Aorta (tissue), 5 donors: ENCODE measurements around the gene SLC9C2. TPM values are rescaled to one million over a fixed set of nuclear protein-coding genes. Genes with fewer than 3 reads are reported as not detected.
"Not testable (repeated sequence)": the region's sequence is repeated elsewhere in the genome, so short reads cannot be mapped to it uniquely, and the experiment has no call there.

ENCODE experiments used
- ATAC-seq: fragments of 200-7000 bp; cut with Tn5 transposase; one replicate; pipeline ENCODE4 v1.9.1; 2022; ENCODE audit warnings: moderate library complexity; ENCODE audit not compliant: low FRiP score
- DNase-seq, 2 donors: peaks; one replicate each; pipeline ENCODE4 v3.0.0-alpha.2; 2020
- H3K27ac ChIP-seq, 2 donors: one replicate each; pipeline ENCODE4 v1.5.1; 2013; ENCODE audit warnings: low read length in 2 of 2, mild to moderate bottlenecking in 2 of 2, moderate library complexity in 2 of 2, control low read depth in 1 of 2, inconsistent platforms in 1 of 2, low read depth in 1 of 2
- H3K27me3 ChIP-seq, 2 donors: one replicate each; pipeline ENCODE4 v1.6.1; 2013; ENCODE audit warnings: control low read depth in 1 of 2, low read length in 1 of 2, mild to moderate bottlenecking in 1 of 2, moderate library complexity in 1 of 2; ENCODE audit not compliant: insufficient read depth in 2 of 2, control insufficient read depth in 1 of 2
- H3K36me3 ChIP-seq, 2 donors: one replicate each; pipeline ENCODE4 v1.6.1; 2013; ENCODE audit warnings: control low read depth in 1 of 2, low read length in 1 of 2, mild to moderate bottlenecking in 1 of 2; ENCODE audit not compliant: insufficient read depth in 2 of 2, control insufficient read depth in 1 of 2
- H3K4me1 ChIP-seq, 2 donors: one replicate each; pipeline ENCODE4 v1.6.1; 2013; ENCODE audit warnings: low read length in 2 of 2, control low read depth in 1 of 2, mild to moderate bottlenecking in 1 of 2, moderate library complexity in 1 of 2; ENCODE audit not compliant: insufficient read depth in 2 of 2, control insufficient read depth in 1 of 2
- H3K4me3 ChIP-seq, 2 donors: one replicate each; pipeline ENCODE4 v1.5.1; 2013; ENCODE audit warnings: low read length in 2 of 2, control low read depth in 1 of 2, mild to moderate bottlenecking in 1 of 2
- H3K9me3 ChIP-seq: one replicate; pipeline ENCODE4 v1.6.1; 2013; ENCODE audit warnings: mild to moderate bottlenecking, low read length; ENCODE audit not compliant: control insufficient read depth
- whole genome bisulfite sequencing, 2 donors: extraction: QIAGEN DNeasy Blood & Tissue Kit; methylation state at CpG; one replicate each; pipeline ENCODE4 v1.1.7; 2013; 5-methylcytosine and 5-hydroxymethylcytosine counted together
- intact Hi-C, 2 donors: fragments of 100-400 bp; cut with DNase I; formaldehyde crosslinking; loops; one replicate each; pipeline versions ENCODE4 v1.14.2 to v1.15.0; 2022
- polyA plus RNA-seq, 2 donors: library from polyadenylated mRNA; stranded (reverse); fragments of 200-250 nt; gene quantifications; one replicate each; pipeline ENCODE4 v1.2.3, GENCODE V29; 2013
- total RNA-seq, 2 donors: library from RNA; stranded (reverse); fragmentation: NEBNext Ultra II Directional; extraction: Animal tissue kit (Norgen Biotek cat#: 25700); gene quantifications; one replicate each; pipeline ENCODE4 v1.2.1, GENCODE V29; 2021
- donor health status: healthy with polysubstance abuse.
- donor health status: Bipolar disorder and iron deficiency.
- donor health status: DM: no; HTN: no; CAD: no.
- donor health status: DM: no; HTN: no; CAD: no.
- donor health status: DM: yes; HTN: yes; CAD: no.

The SLC9C2 gene
- total and polyA plus RNA-seq, 4 donors, result not detected

- ATAC-seq, result no peak
- no peaks in the 10 kb centered on the region for H3K4me1 ChIP-seq
Measured at GRCh38 chr1:173628888-173629287, 26.0 kb upstream of the SLC9C2 start.

GRCh38 chr1:173627269-173627668 lies 24.4 kb upstream of the SLC9C2 start:
- DNase-seq, result no peak
- ATAC-seq, result no peak
- Histone ChIP-seq H3K9me3 (no peaks in the 10 kb centered on the region), H3K36me3 (no peaks in the 10 kb centered on the region), H3K4me3 (no peak overlapping the region), H3K4me1 (no peaks in the 10 kb centered on the region), H3K27me3 (no peaks in the 10 kb centered on the region), H3K27ac (no peak overlapping the region)
- intact Hi-C loops, result no loop called here

More at GRCh38 chr1:173628888-173629287, 26.0 kb upstream of the SLC9C2 start:
- Histone ChIP-seq H3K4me3 (no peak overlapping the region), H3K27me3 (no peaks in the 10 kb centered on the region), H3K27ac (no peak overlapping the region), H3K9me3 (no peaks in the 10 kb centered on the region), H3K36me3 (no peaks in the 10 kb centered on the region)
- intact Hi-C loops, result no loop called here
- no peak for DNase-seq
- WGBS, 2 donors, result 78 to 85% methylated on average over 3 of the region's 3 CpGs

GRCh38 chr1:173616859-173617258 lies 14.0 kb upstream of the SLC9C2 start:
- Histone ChIP-seq H3K4me3 (no peak overlapping the region), H3K9me3 (peaks cover 3% of the 10 kb centered on the region), H3K27me3 (no peaks in the 10 kb centered on the region), H3K36me3 (no peaks in the 10 kb centered on the region), H3K27ac (no peak overlapping the region), H3K4me1 (no peaks in the 10 kb centered on the region)
- ATAC-seq, result no peak
- WGBS, 2 donors, result 90 to 95% methylated on average over 4 of the region's 4 CpGs
- intact Hi-C loops, result no loop called here
- DNase-seq, result no peak

- H3K36me3 ChIP-seq, ATAC-seq, H3K27ac ChIP-seq, H3K27me3 ChIP-seq, H3K4me3 ChIP-seq, H3K4me1 ChIP-seq, H3K9me3 ChIP-seq, intact Hi-C loops, DNase-seq: not testable (repeated sequence)
- WGBS, 2 donors, result 91 to 94% methylated on average over 26 to 32 of the region's 32 CpGs
Measured at GRCh38 chr1:173613086-173613485, 10.2 kb upstream of the SLC9C2 start.

GRCh38 chr1:173608503-173609216 lies 5.8 kb upstream of the SLC9C2 start:
- WGBS, 2 donors, result 85 to 87% methylated on average over 4 of the region's 4 CpGs
- H3K27me3 ChIP-seq, result peaks cover 0 to 1% of the 10 kb centered on the region in 2 donors
- no peak overlapping the region for H3K4me3 ChIP-seq
- DNase-seq (no peak), ATAC-seq (no peak)
- H3K4me1 ChIP-seq, result no peaks in the 10 kb centered on the region
- H3K27ac ChIP-seq, result no peak overlapping the region
- no peaks in the 10 kb centered on the region for H3K9me3 ChIP-seq
- no peaks in the 10 kb centered on the region for H3K36me3 ChIP-seq
- intact Hi-C loops, result loop anchor here in 1 of 2 donors (10.0 kb wide), 1 partner anchor 174 kb away; no protein-coding TSS in a partner anchor

- no peak for DNase-seq
Measured at GRCh38 chr1:173601588-173601987, 1.3 kb downstream of the SLC9C2 start.

GRCh38 chr1:173596097-173596825 lies 6.6 kb downstream of the SLC9C2 start:
- H3K27me3 ChIP-seq, result no peaks in the 10 kb centered on the region
- 85 to 90% methylated on average over 3 of the region's 3 CpGs for WGBS, 2 donors
- no peak for DNase-seq
- H3K9me3 ChIP-seq, result no peaks in the 10 kb centered on the region
- intact Hi-C loops, result no loop called here
- no peaks in the 10 kb centered on the region for H3K36me3 ChIP-seq
- ATAC-seq, result no peak
- H3K4me1 ChIP-seq, result no peaks in the 10 kb centered on the region
- no peak overlapping the region for H3K4me3 ChIP-seq
- H3K27ac ChIP-seq, result no peak overlapping the region

More at GRCh38 chr1:173601588-173601987, 1.3 kb downstream of the SLC9C2 start:
- Histone ChIP-seq H3K27me3 (peaks cover 0 to 1% of the 10 kb centered on the region in 2 donors), H3K4me1 (no peaks in the 10 kb centered on the region), H3K27ac (no peak overlapping the region), H3K9me3 (no peaks in the 10 kb centered on the region), H3K36me3 (no peaks in the 10 kb centered on the region), H3K4me3 (no peak overlapping the region)
- ATAC-seq, result no peak
- WGBS, 2 donors, result 90 to 96% methylated on average over 2 of the region's 2 CpGs
- intact Hi-C loops, result loop anchor here in 1 of 2 donors (10.0 kb wide), 1 partner anchor 167 kb away; no protein-coding TSS in a partner anchor

- H3K9me3 ChIP-seq, H3K4me3 ChIP-seq, H3K27ac ChIP-seq, H3K36me3 ChIP-seq, H3K27me3 ChIP-seq, H3K4me1 ChIP-seq, ATAC-seq, DNase-seq, intact Hi-C loops: not testable (repeated sequence)
- 64 to 66% methylated on average over 5 of the region's 5 CpGs for WGBS, 2 donors
Measured at GRCh38 chr1:173591138-173591537, 11.7 kb downstream of the SLC9C2 start.

- WGBS, 2 donors, result 44% methylated on average over 1 of the region's 1 CpG
- intact Hi-C loops, result no loop called here
- ATAC-seq, result no peak
- Histone ChIP-seq H3K27ac (no peak overlapping the region), H3K27me3 (no peaks in the 10 kb centered on the region), H3K4me1 (no peaks in the 10 kb centered on the region), H3K4me3 (no peak overlapping the region), H3K9me3 (no peaks in the 10 kb centered on the region), H3K36me3 (no peaks in the 10 kb centered on the region)
- no peak for DNase-seq
Measured at GRCh38 chr1:173590557-173590956, 12.3 kb downstream of the SLC9C2 start.
